HEK293T (cell line): ENCODE results near the gene SLC18A2.

ENCODE experiments used
- CTCF ChIA-PET: fragments of 350-600 bp; formaldehyde crosslinking; extraction: SDS; loops from one replicate; lab custom pipeline; 2021; ENCODE audit warnings: antibody characterized with exemption, inconsistent platforms; lab: Yijun Ruan, JAX
- POLR2A ChIA-PET: fragments of 350-600 bp; formaldehyde crosslinking; extraction: SDS; loops from one replicate; lab custom pipeline; 2020; ENCODE audit warnings: antibody characterized with exemption, inconsistent platforms; lab: Yijun Ruan, JAX
- DNase-seq: peaks from one replicate; pipeline ENCODE4 v3.0.0; 2012; ENCODE audit warnings: mixed read lengths; ENCODE audit errors: extremely low spot score
- ARNT ChIP-seq: fragments of 450-650 bp; IDR thresholded peaks from 2 replicates; pipeline ENCODE4 v1.6.1; 2017; ENCODE audit warnings: mild to moderate bottlenecking
- BHLHE40 ChIP-seq: fragments of 450-650 bp; IDR thresholded peaks from 2 replicates; pipeline ENCODE4 v1.6.1; 2016; ENCODE audit warnings: mild to moderate bottlenecking, moderate library complexity, borderline replicate concordance
- CTBP1 ChIP-seq: fragments of 450-650 bp; IDR thresholded peaks from 2 replicates; pipeline ENCODE4 v1.6.1; 2016; ENCODE audit warnings: borderline replicate concordance
- ELF4 ChIP-seq: fragments of 450-650 bp; IDR thresholded peaks from 2 replicates; pipeline ENCODE4 v1.6.1; 2017; ENCODE audit warnings: antibody characterized with exemption
- FOXA1 ChIP-seq: fragments of 450-650 bp; IDR thresholded peaks from 2 replicates; pipeline ENCODE4 v1.6.1; 2016; ENCODE audit warnings: mild to moderate bottlenecking
- FOXK2 ChIP-seq: fragments of 450-650 bp; IDR thresholded peaks from 2 replicates; pipeline ENCODE4 v1.6.1; 2016; ENCODE audit warnings: mild to moderate bottlenecking
- FOXM1 ChIP-seq: fragments of 450-650 bp; IDR thresholded peaks from 2 replicates; pipeline ENCODE4 v1.6.1; 2017; ENCODE audit warnings: mild to moderate bottlenecking, borderline replicate concordance
- HDGF ChIP-seq: fragments of 450-650 bp; IDR thresholded peaks from 2 replicates; pipeline ENCODE4 v1.6.1; 2017; ENCODE audit warnings: antibody characterized with exemption, borderline replicate concordance
- L3MBTL2 ChIP-seq: fragments of 450-650 bp; conservative IDR thresholded peaks from 2 replicates; pipeline ENCODE4 v1.6.1; 2016; ENCODE audit warnings: mild to moderate bottlenecking
- LEF1 ChIP-seq: fragments of 450-650 bp; IDR thresholded peaks from 2 replicates; pipeline ENCODE4 v1.6.1; 2017; ENCODE audit warnings: mild to moderate bottlenecking, borderline replicate concordance
- NFRKB ChIP-seq: fragments of 450-650 bp; IDR thresholded peaks from 2 replicates; pipeline ENCODE4 v1.6.1; 2016; ENCODE audit warnings: mild to moderate bottlenecking, moderate library complexity
- SP1 ChIP-seq: fragments of 450-650 bp; IDR thresholded peaks from 2 replicates; pipeline ENCODE4 v1.6.1; 2017
- SUZ12 ChIP-seq: fragments of 450-650 bp; IDR thresholded peaks from 2 replicates; pipeline ENCODE4 v1.6.1; 2016; ENCODE audit warnings: mild to moderate bottlenecking
- TARDBP ChIP-seq: fragments of 450-650 bp; IDR thresholded peaks from 2 replicates; pipeline ENCODE4 v1.6.1; 2016
- ZNF384 ChIP-seq: fragments of 450-650 bp; IDR thresholded peaks from 2 replicates; pipeline ENCODE4 v1.6.1; 2016
- TF ChIP-seq, protein P1 (sequence below): fragments of 450-650 bp; IDR thresholded peaks from 2 replicates; pipeline ENCODE4 v1.6.1; 2016

The SLC18A2 gene

DNA sequence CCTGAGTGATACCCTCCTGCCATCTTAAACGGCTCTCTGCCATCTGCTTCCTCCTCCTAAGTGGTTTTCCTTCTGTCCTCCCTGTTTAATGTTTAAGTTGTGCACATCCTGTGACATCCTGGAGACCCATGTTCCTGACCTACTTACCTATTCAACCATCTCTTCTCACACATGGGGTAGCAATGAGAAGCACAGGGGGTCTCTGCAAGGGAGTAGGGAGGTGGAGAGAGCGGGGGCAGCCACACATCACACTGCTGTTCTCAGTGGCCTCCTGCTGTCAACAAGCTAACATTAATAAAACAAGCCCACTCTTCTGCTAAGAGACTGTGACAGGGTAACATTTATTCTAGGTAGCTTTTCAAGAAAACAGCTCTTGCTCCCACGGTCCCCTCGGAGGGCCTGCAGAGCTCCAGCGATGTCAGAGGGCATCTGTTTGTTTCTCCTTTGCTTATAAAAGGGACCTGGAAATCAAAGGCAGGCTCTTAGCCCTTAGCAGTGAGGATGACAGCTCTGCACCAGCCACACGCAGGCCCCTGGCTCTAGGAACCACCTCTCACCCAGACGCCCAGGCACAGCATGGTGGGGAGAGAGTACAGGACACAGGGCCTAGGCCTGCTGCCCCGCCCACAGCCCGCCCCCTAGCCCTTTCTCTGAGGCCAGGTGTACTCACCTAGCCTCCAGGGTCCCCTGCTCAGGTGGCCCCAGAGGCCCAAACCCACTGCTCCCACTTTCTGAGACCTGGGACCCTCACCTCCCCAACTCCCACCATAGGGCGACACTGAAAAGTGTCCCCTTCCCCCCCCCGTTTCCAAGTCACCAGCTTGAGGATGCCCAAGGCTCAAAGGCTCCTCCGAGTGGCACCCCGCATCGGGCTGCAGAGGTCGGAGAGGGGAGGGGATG lies 943 bp upstream of the SLC18A2 start:
- CTCF ChIA-PET = interaction anchor here (0.7 kb wide), 1 partner anchor 203 kb away, joined by 4 read pairs; no protein-coding TSS in a partner anchor
- POLR2A ChIA-PET = no interaction called here
- no peak for TF ChIP-seq L3MBTL2
- TF ChIP-seq SP1 = no peak
- no peak for TF ChIP-seq FOXA1
- no peak for TF ChIP-seq FOXM1
- TF ChIP-seq SUZ12 = no peak
- no peak for TF ChIP-seq TARDBP
- TF ChIP-seq ARNT = no peak
- TF ChIP-seq FOXK2 = no peak
- TF ChIP-seq ZNF384 = no peak
- no peak for TF ChIP-seq NFRKB
- TF ChIP-seq ELF4 = no peak
- no peak for TF ChIP-seq LEF1
- TF ChIP-seq, protein P1, sequence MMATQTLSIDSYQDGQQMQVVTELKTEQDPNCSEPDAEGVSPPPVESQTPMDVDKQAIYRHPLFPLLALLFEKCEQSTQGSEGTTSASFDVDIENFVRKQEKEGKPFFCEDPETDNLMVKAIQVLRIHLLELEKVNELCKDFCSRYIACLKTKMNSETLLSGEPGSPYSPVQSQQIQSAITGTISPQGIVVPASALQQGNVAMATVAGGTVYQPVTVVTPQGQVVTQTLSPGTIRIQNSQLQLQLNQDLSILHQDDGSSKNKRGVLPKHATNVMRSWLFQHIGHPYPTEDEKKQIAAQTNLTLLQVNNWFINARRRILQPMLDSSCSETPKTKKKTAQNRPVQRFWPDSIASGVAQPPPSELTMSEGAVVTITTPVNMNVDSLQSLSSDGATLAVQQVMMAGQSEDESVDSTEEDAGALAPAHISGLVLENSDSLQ = no peak
- no peak for TF ChIP-seq CTBP1
- TF ChIP-seq BHLHE40 = no peak
- no peak for TF ChIP-seq HDGF
- no peak for DNase-seq

DNA sequence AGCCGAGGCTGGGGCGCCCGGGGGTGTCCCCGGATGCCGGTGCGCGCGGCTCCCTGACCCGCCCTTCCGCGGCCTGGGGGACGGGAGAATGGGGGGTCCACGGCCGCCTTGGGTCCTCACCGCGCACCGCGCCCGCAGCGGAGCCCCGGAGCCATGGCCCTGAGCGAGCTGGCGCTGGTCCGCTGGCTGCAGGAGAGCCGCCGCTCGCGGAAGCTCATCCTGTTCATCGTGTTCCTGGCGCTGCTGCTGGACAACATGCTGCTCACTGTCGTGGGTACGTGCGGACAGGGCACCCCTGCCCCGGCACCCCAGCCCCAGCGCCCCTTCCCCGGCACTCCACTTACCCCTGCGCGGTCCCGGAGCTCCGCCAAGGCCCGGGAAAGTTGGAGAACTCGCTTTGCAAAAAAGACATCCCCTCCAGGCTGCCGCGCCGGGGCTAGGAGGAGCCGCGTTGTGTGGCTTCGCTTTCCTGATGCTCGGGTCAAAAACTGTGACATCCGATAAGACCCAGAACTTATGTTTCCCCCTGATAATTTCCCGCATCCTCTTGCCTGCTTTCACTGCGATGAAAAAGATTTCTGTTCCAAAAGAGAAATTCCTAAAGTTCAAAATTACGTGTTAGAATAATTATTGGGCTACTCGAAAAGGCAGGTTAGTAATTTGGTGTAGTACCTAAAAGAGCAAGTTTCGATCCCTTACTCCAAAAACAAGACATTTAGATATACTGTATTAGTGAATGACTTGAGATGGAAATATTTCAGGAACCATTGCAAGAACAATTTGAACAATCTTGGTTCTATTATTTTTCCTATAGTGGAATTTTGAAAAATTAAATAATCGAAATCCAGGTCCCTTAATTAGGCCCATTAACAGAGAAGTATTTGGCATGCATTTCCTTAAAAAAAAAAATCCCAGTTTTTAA lies 888 bp downstream of the SLC18A2 start:
- DNase-seq = no peak
- CTCF ChIA-PET = no interaction called here
- POLR2A ChIA-PET = no interaction called here
- no peak for TF ChIP-seq SUZ12
- TF ChIP-seq NFRKB = no peak
- TF ChIP-seq TARDBP = no peak
- TF ChIP-seq ELF4 = no peak
- no peak for TF ChIP-seq ZNF384
- no peak for TF ChIP-seq CTBP1
- TF ChIP-seq LEF1 = no peak
- TF ChIP-seq FOXK2 = no peak
- no peak for TF ChIP-seq SP1
- TF ChIP-seq, protein P1 = no peak
- TF ChIP-seq L3MBTL2 = no peak
- no peak for TF ChIP-seq BHLHE40
- no peak for TF ChIP-seq HDGF
- no peak for TF ChIP-seq ARNT
- no peak for TF ChIP-seq FOXM1
- TF ChIP-seq FOXA1 = no peak

DNA sequence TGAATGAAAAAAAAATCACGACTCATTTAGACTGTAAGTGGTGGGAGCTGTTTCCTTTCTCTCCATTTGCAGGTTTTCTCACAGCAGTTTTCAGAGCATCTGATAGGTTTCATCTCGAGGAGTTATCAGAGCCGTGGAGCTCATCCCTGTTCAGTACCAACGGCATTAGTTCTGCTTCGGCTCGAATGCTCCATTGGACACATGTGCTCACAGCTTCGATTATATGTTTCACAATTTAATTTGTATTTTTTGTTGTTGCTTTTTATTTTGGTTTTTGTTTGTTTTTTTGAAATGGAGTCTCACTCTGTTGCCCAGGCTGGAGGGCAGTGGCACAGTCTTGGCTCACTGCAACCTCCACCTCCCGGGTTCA lies 1.5 kb downstream of the SLC18A2 start:
- ChIA-PET CTCF (no interaction called here), POLR2A (no interaction called here)
- TF ChIP-seq LEF1 (no peak), SUZ12 (no peak), CTBP1 (no peak)
- no peak for DNase-seq

DNA sequence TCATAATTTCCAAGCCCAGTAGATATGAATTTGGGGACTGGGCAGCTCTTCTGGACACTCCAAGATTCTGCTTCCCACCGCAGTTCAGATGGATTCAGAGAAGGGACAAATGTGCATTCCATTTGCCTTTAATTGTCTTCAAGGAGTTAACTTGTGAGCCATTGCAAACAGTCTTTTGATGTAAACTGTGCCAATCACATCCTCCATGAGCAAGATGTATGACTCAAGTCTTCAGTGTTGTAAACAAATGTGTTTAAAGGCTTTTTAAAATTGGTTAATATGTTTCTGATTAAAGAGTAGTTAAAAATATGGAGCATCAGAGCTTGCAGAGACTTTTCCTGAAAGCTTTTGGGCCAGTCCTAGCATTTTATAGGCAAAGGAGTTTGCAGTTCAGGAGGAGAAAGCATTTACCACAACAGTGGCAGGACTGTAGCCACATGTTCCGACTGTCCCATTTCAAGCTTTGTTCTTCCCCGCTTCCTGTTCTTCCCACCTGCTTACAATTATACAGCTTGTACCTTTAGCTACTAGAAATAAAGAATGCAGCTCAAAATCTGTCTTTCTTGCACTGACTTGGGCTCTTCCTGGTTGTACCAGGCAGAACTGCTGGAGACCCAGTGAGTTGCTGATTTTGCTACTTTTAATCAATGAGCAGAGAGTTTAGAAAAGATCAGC lies 6.2 kb downstream of the SLC18A2 start:
- TF ChIP-seq SUZ12 (no peak), CTBP1 (no peak), NFRKB (no peak), ZNF384 (no peak), ARNT (no peak), LEF1 (no peak), TARDBP (no peak), HDGF (no peak), SP1 (no peak), FOXA1 (no peak), L3MBTL2 (no peak), ELF4 (no peak), FOXM1 (no peak)
- TF ChIP-seq, protein P1 = no peak
- no peak for DNase-seq
- ChIA-PET POLR2A (no interaction called here), CTCF (interaction anchor here (1.6 kb wide), 1 partner anchor 30 kb away, joined by 7 read pairs; no protein-coding TSS in a partner anchor)

DNA sequence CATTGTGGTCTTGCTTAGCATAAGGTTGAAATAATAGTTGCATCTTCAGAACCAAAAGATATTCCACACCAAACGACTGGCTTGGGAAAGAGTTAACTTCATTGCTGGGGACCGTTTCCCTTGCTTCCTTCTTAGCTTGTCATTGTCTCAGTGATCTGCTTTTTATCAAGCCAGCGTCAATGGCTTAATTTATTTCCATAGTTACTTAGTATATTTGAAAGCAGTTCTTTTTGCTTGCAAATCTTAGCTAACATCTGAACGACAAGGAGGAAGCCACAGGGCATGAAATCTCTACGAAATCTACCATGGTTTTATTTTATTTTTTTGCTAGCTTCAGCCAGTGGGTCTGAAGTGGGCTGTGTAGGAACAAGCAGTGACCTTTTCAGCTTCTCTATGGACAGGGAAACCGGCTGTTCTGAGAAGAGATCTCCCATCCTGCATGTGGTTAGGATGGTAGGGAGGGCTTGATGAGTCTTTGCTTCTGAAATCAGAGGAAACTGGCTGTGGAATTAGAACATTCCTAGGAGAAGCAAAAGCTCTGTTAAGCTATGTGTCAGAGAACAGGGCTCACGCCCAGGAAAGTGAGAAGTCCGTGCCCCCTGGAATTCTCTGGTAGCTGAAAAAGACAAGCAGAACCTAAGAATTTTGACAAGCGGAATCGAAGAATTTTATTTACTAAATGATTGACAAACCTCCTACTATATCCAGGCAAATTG lies 8.0 kb downstream of the SLC18A2 start:
- no peak for DNase-seq
- no peak for TF ChIP-seq TARDBP
- TF ChIP-seq BHLHE40 = no peak
- TF ChIP-seq NFRKB = no peak
- TF ChIP-seq CTBP1 = no peak
- TF ChIP-seq, protein P1 = no peak
- TF ChIP-seq ZNF384 = no peak
- TF ChIP-seq FOXA1 = no peak
- TF ChIP-seq SUZ12 = no peak
- TF ChIP-seq L3MBTL2 = no peak
- no peak for TF ChIP-seq FOXM1
- no peak for TF ChIP-seq LEF1
- no peak for TF ChIP-seq ARNT
- no peak for TF ChIP-seq ELF4
- no peak for TF ChIP-seq SP1
- TF ChIP-seq FOXK2 = no peak
- no peak for TF ChIP-seq HDGF
- CTCF ChIA-PET = interaction anchor here (0.9 to 1.2 kb wide), 2 partner anchors 22 to 194 kb away, joined by 3 to 4 read pairs; no protein-coding TSS in a partner anchor
- POLR2A ChIA-PET = no interaction called here
